ENCODE data around the gene MALT1.

Gene MALT1

GRCh38 chr18:58712930-58713329 lies 41.7 kb downstream of the MALT1 start:
- H3K9me3 ChIP-seq (ENCODE audit: control insufficient read depth in 2 of 2, low read length in 2 of 2), result no peaks in the 10 kb centered on the region
- peaks cover 2 to 18% of the 10 kb centered on the region in 2 donors for H3K36me3 ChIP-seq (ENCODE audit: control insufficient read depth in 2 of 2, insufficient read depth in 2 of 2, low read length in 2 of 2)
- no peaks in the 10 kb centered on the region for H3K4me1 ChIP-seq (ENCODE audit: control insufficient read depth in 2 of 2, insufficient read depth in 2 of 2, low read length in 2 of 2)
- H3K9ac ChIP-seq (ENCODE audit: low read depth in 1 of 2, low read length in 2 of 2), result no peak overlapping the region
- H3K4me3 ChIP-seq (ENCODE audit: low read length in 2 of 2), result no peak overlapping the region
- no peaks in the 10 kb centered on the region for H3K27me3 ChIP-seq (ENCODE audit: control insufficient read depth in 2 of 2, insufficient read depth in 2 of 2, low read length in 2 of 2)
- no peak overlapping the region for H3K27ac ChIP-seq (ENCODE audit: low read depth in 2 of 2, low read length in 2 of 2)

DNA sequence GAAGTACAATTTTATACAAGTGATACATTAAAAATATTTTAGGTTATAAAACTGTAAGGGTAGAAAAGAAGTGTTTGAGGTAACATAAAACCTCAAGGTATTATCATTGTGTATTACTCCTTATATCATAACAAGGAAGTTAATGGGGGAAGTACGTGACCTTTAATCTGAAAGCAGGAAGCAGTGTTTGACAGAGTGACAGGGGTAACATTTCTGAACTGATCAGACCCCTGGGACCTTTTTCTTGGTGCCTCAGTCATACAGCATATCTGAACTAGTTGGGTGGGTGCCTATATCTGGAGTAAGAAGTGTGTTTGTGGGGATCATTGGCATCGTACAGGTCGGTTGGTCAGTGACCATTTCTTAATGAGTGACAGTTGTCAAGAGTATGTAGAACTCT lies 43.0 kb downstream of the MALT1 start:
- H3K4me3 ChIP-seq (ENCODE audit: low read length in 2 of 2), result no peak overlapping the region
- H3K9ac ChIP-seq (ENCODE audit: low read depth in 1 of 2, low read length in 2 of 2), result no peak overlapping the region
- no peaks in the 10 kb centered on the region for H3K27me3 ChIP-seq (ENCODE audit: control insufficient read depth in 2 of 2, insufficient read depth in 2 of 2, low read length in 2 of 2)
- peaks cover 5 to 19% of the 10 kb centered on the region in 2 donors for H3K36me3 ChIP-seq (ENCODE audit: control insufficient read depth in 2 of 2, insufficient read depth in 2 of 2, low read length in 2 of 2)
- no peaks in the 10 kb centered on the region for H3K9me3 ChIP-seq (ENCODE audit: control insufficient read depth in 2 of 2, low read length in 2 of 2)
- H3K4me1 ChIP-seq (ENCODE audit: control insufficient read depth in 2 of 2, insufficient read depth in 2 of 2, low read length in 2 of 2), result no peaks in the 10 kb centered on the region
- H3K27ac ChIP-seq (ENCODE audit: low read depth in 2 of 2, low read length in 2 of 2), result no peak overlapping the region

DNA sequence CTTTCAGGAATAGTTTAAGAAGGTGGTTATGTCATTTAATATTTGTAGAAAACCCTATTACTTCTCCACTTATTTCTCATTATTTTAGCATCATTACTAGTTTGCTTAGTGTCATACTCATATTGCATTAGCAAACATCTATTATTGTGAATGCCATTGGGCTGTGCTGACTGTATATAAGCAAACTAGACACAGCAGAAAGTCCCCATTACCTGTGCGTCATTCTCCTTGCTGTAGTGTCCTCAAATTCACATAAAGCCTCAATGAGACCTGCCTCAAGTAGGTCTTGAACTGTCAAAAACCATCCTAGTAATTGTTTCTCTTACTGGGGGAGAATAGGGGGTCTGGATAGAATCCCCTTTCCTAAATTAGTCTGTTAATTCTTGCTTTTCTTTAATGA lies 43.6 kb downstream of the MALT1 start:
- H3K27me3 ChIP-seq (ENCODE audit: control insufficient read depth in 2 of 2, insufficient read depth in 2 of 2, low read length in 2 of 2), result no peaks in the 10 kb centered on the region
- no peak overlapping the region for H3K27ac ChIP-seq (ENCODE audit: low read depth in 2 of 2, low read length in 2 of 2)
- no peaks in the 10 kb centered on the region for H3K4me1 ChIP-seq (ENCODE audit: control insufficient read depth in 2 of 2, insufficient read depth in 2 of 2, low read length in 2 of 2)
- H3K36me3 ChIP-seq (ENCODE audit: control insufficient read depth in 2 of 2, insufficient read depth in 2 of 2, low read length in 2 of 2), result peaks cover 7 to 17% of the 10 kb centered on the region in 2 donors
- H3K9ac ChIP-seq (ENCODE audit: low read depth in 1 of 2, low read length in 2 of 2), result no peak overlapping the region
- H3K9me3 ChIP-seq (ENCODE audit: control insufficient read depth in 2 of 2, low read length in 2 of 2), result no peaks in the 10 kb centered on the region
- H3K4me3 ChIP-seq (ENCODE audit: low read length in 2 of 2), result no peak overlapping the region

- Histone ChIP-seq H3K9me3 (ENCODE audit: control insufficient read depth in 2 of 2, low read length in 2 of 2) (no peaks in the 10 kb centered on the region), H3K4me3 (ENCODE audit: low read length in 2 of 2) (no peak overlapping the region), H3K4me1 (ENCODE audit: control insufficient read depth in 2 of 2, insufficient read depth in 2 of 2, low read length in 2 of 2) (no peaks in the 10 kb centered on the region), H3K27ac (ENCODE audit: low read depth in 2 of 2, low read length in 2 of 2) (no peak overlapping the region), H3K27me3 (ENCODE audit: control insufficient read depth in 2 of 2, insufficient read depth in 2 of 2, low read length in 2 of 2) (no peaks in the 10 kb centered on the region), H3K36me3 (ENCODE audit: control insufficient read depth in 2 of 2, insufficient read depth in 2 of 2, low read length in 2 of 2) (peaks cover 7 to 16% of the 10 kb centered on the region in 2 donors), H3K9ac (ENCODE audit: low read depth in 1 of 2, low read length in 2 of 2) (no peak overlapping the region)
Measured at GRCh38 chr18:58715540-58715939, 44.3 kb downstream of the MALT1 start.

- Histone ChIP-seq H3K4me1 (ENCODE audit: control insufficient read depth in 2 of 2, insufficient read depth in 2 of 2, low read length in 2 of 2) (no peaks in the 10 kb centered on the region), H3K9ac (ENCODE audit: low read depth in 1 of 2, low read length in 2 of 2) (no peak overlapping the region), H3K27ac (ENCODE audit: low read depth in 2 of 2, low read length in 2 of 2) (no peak overlapping the region), H3K9me3 (ENCODE audit: control insufficient read depth in 2 of 2, low read length in 2 of 2) (no peaks in the 10 kb centered on the region), H3K27me3 (ENCODE audit: control insufficient read depth in 2 of 2, insufficient read depth in 2 of 2, low read length in 2 of 2) (no peaks in the 10 kb centered on the region), H3K36me3 (ENCODE audit: control insufficient read depth in 2 of 2, insufficient read depth in 2 of 2, low read length in 2 of 2) (peaks cover 7 to 14% of the 10 kb centered on the region in 2 donors), H3K4me3 (ENCODE audit: low read length in 2 of 2) (no peak overlapping the region)
Measured at GRCh38 chr18:58716060-58716756, 44.9 kb downstream of the MALT1 start.

DNA sequence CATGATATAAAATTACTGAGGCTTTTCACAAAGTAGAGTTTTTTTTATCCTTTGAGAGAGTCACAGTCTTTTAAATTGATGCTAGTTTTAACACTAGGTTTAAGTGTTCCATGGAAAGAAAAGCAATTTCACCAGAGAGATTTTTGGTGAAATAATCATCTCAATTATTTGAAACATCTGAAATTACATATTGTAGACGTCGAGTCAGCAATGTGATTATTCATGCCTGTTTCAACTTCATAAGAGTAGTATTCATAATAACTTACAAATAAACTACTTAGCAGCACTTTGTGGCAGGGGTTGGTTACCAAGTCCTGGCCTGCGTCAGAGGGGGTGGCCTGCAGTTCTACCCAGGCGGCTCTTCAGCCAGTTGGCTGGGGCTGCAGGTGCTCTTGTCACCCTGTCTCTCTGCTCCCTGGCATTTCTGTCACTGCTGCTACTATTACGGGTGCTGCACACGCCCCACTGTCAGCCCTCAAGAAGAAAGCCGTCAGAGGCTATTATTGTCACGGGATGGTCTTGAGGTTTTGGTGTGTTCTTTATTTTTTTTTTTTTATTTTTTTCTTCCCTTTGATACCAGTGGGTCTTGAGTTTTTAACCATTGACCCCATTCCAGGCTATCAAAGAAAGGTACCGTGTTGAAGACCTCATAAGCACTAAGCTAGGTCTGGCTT lies 50.4 kb downstream of the MALT1 start:
- peaks cover 7 to 12% of the 10 kb centered on the region in 2 donors for H3K36me3 ChIP-seq (ENCODE audit: control insufficient read depth in 2 of 2, insufficient read depth in 2 of 2, low read length in 2 of 2)
- H3K4me3 ChIP-seq (ENCODE audit: low read length in 2 of 2), result no peak overlapping the region
- H3K9ac ChIP-seq (ENCODE audit: low read depth in 1 of 2, low read length in 2 of 2), result no peak overlapping the region
- no peaks in the 10 kb centered on the region for H3K9me3 ChIP-seq (ENCODE audit: control insufficient read depth in 2 of 2, low read length in 2 of 2)
- H3K27me3 ChIP-seq (ENCODE audit: control insufficient read depth in 2 of 2, insufficient read depth in 2 of 2, low read length in 2 of 2), result no peaks in the 10 kb centered on the region
- no peaks in the 10 kb centered on the region for H3K4me1 ChIP-seq (ENCODE audit: control insufficient read depth in 2 of 2, insufficient read depth in 2 of 2, low read length in 2 of 2)
- H3K27ac ChIP-seq (ENCODE audit: low read depth in 2 of 2, low read length in 2 of 2), result no peak overlapping the region

GRCh38 chr18:58723810-58724602 lies 52.7 kb downstream of the MALT1 start:
- no peak overlapping the region for H3K9ac ChIP-seq (ENCODE audit: low read depth in 1 of 2, low read length in 2 of 2)
- H3K27ac ChIP-seq (ENCODE audit: low read depth in 2 of 2, low read length in 2 of 2), result no peak overlapping the region

DNA sequence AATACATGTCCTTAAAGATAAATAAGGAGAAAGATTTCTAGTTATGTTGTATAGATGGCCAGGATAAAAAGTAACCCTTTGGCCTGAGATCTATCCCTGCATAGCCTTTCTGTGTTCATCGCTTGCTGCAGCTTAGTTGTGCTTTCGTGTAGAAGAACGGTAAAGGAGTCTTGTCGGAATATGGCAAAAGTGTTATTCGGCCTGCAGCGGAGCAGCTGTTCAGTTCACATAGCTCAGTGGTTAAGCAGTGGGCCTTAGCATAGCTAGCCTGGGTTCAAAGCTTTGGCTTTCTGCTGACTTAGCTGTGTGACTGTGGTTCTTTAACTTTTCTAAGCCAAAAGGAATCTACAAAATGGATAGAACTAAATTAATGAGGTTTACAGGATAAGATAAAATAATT lies 55.4 kb downstream of the MALT1 start:
- Histone ChIP-seq H3K4me1 (ENCODE audit: control insufficient read depth in 2 of 2, insufficient read depth in 2 of 2, low read length in 2 of 2) (no peaks in the 10 kb centered on the region), H3K9ac (ENCODE audit: low read depth in 1 of 2, low read length in 2 of 2) (no peak overlapping the region), H3K27ac (ENCODE audit: low read depth in 2 of 2, low read length in 2 of 2) (no peak overlapping the region), H3K9me3 (ENCODE audit: control insufficient read depth in 2 of 2, low read length in 2 of 2) (no peaks in the 10 kb centered on the region), H3K4me3 (ENCODE audit: low read length in 2 of 2) (no peak overlapping the region), H3K36me3 (ENCODE audit: control insufficient read depth in 2 of 2, insufficient read depth in 2 of 2, low read length in 2 of 2) (peaks cover 5 to 8% of the 10 kb centered on the region in 2 donors), H3K27me3 (ENCODE audit: control insufficient read depth in 2 of 2, insufficient read depth in 2 of 2, low read length in 2 of 2) (no peaks in the 10 kb centered on the region)

More at GRCh38 chr18:58723810-58724602, 52.7 kb downstream of the MALT1 start:
- H3K36me3 ChIP-seq (ENCODE audit: control insufficient read depth in 2 of 2, insufficient read depth in 2 of 2, low read length in 2 of 2), result peaks cover 8% of the 10 kb centered on the region in 2 donors
- no peaks in the 10 kb centered on the region for H3K9me3 ChIP-seq (ENCODE audit: control insufficient read depth in 2 of 2, low read length in 2 of 2)
- H3K4me1 ChIP-seq (ENCODE audit: control insufficient read depth in 2 of 2, insufficient read depth in 2 of 2, low read length in 2 of 2), result no peaks in the 10 kb centered on the region
- H3K4me3 ChIP-seq (ENCODE audit: low read length in 2 of 2), result no peak overlapping the region
- no peaks in the 10 kb centered on the region for H3K27me3 ChIP-seq (ENCODE audit: control insufficient read depth in 2 of 2, insufficient read depth in 2 of 2, low read length in 2 of 2)

GRCh38 chr18:58727776-58728500 lies 56.7 kb downstream of the MALT1 start:
- Histone ChIP-seq H3K4me1 (ENCODE audit: control insufficient read depth in 2 of 2, insufficient read depth in 2 of 2, low read length in 2 of 2) (no peaks in the 10 kb centered on the region), H3K9me3 (ENCODE audit: control insufficient read depth in 2 of 2, low read length in 2 of 2) (no peaks in the 10 kb centered on the region), H3K9ac (ENCODE audit: low read depth in 1 of 2, low read length in 2 of 2) (no peak overlapping the region), H3K4me3 (ENCODE audit: low read length in 2 of 2) (no peak overlapping the region), H3K27ac (ENCODE audit: low read depth in 2 of 2, low read length in 2 of 2) (no peak overlapping the region), H3K27me3 (ENCODE audit: control insufficient read depth in 2 of 2, insufficient read depth in 2 of 2, low read length in 2 of 2) (no peaks in the 10 kb centered on the region), H3K36me3 (ENCODE audit: control insufficient read depth in 2 of 2, insufficient read depth in 2 of 2, low read length in 2 of 2) (peaks cover 5 to 8% of the 10 kb centered on the region in 2 donors)
